ENCODE measurements around the gene DYNLT2B.
"Not testable (repeated sequence)": the region's sequence is repeated elsewhere in the genome, so short reads cannot be mapped to it uniquely, and the experiment has no call there.

The DYNLT2B gene

GRCh38 chr3:196323016-196323415 lies 5.0 kb upstream of the DYNLT2B start:
- peaks cover 0 to 2% of the 10 kb centered on the region in 2 donors for H3K9me3 ChIP-seq (replicated peaks in 1 of 2; ENCODE audit: control insufficient read depth in 2 of 2, insufficient read depth in 1 of 2, low read depth in 1 of 2, low read length in 2 of 2)

DNA sequence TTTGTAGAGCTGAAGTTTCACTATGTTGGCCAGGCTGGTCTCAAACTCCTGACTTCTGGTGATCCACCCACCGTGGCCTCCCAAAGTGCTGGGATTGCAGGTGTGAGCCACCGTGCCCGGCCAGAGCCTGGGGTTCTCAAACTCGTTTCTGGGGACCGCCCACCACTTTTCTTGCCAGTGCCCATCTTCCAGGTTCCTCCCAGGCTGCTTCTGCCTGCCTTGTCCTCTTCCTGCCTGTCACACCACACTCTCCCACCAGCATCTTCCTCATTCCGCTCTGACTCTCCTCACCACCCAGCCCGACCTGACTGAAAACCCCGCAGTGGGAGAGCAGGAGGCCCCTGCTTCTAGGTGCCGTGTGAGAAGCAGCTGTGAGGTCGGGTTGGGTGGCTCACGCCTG lies 3.1 kb upstream of the DYNLT2B start:
- Histone ChIP-seq H3K4me3 (ENCODE audit: low read length in 2 of 2) (no peak overlapping the region), H3K14ac (ENCODE audit: low read length) (no peak overlapping the region), H2AFZ (ENCODE audit: low read length) (no peak overlapping the region), H3K36me3 (replicated peaks in 1 of 2; ENCODE audit: control insufficient read depth in 2 of 2, insufficient read depth in 2 of 2, low read length in 2 of 2) (peaks cover 0 to 6% of the 10 kb centered on the region in 2 donors), H2AK5ac (ENCODE audit: low read depth, low read length) (no peak overlapping the region), H2BK12ac (ENCODE audit: low read length) (no peak overlapping the region), H2BK5ac (ENCODE audit: low read length) (no peak overlapping the region), H3K23ac (ENCODE audit: low read depth, low read length, poor library complexity) (no peak overlapping the region), H3K27ac (replicated peaks; ENCODE audit: low read length) (no peak overlapping the region), H3K4ac (ENCODE audit: low read length) (no peak overlapping the region), H3K27me3 (ENCODE audit: control insufficient read depth in 3 of 3, insufficient read depth in 3 of 3, low read depth in 1 of 3, low read length in 3 of 3) (no peaks in the 10 kb centered on the region), H2BK120ac (ENCODE audit: low read depth, low read length) (no peak overlapping the region), H3K4me2 (ENCODE audit: insufficient read depth, low read length, poor library complexity, severe bottlenecking) (no peak overlapping the region), H4K8ac (ENCODE audit: low read depth, low read length) (no peak overlapping the region), H3K9me3 (replicated peaks in 1 of 2; ENCODE audit: control insufficient read depth in 2 of 2, insufficient read depth in 1 of 2, low read depth in 1 of 2, low read length in 2 of 2) (peaks cover 0 to 2% of the 10 kb centered on the region in 2 donors), H3K9ac (ENCODE audit: low read depth, low read length, poor library complexity) (no peak overlapping the region), H3K79me1 (ENCODE audit: low read depth, low read length) (peaks cover 3% of the 10 kb centered on the region), H3K4me1 (ENCODE audit: control insufficient read depth in 2 of 2, insufficient read depth in 1 of 2, low read depth in 1 of 2, low read length in 2 of 2) (no peaks in the 10 kb centered on the region), H3K18ac (ENCODE audit: low read length) (no peak overlapping the region), H4K91ac (ENCODE audit: low read depth, low read length, poor library complexity) (no peak overlapping the region), H2BK15ac (ENCODE audit: low read length) (no peak overlapping the region)
- no peak for DNase-seq (ENCODE audit: low spot score)
- WGBS, 2 donors (ENCODE audit: extremely low coverage in 2 of 2, insufficient read length in 2 of 2, insufficient replicate concordance in 1 of 2) = no CpG with 5 or more reads among the region's 11 CpGs

More at GRCh38 chr3:196323016-196323415, 5.0 kb upstream of the DYNLT2B start:
- Histone ChIP-seq H3K23ac (ENCODE audit: low read depth, low read length, poor library complexity) (no peak overlapping the region), H2BK5ac (ENCODE audit: low read length) (no peak overlapping the region), H4K91ac (ENCODE audit: low read depth, low read length, poor library complexity) (no peak overlapping the region), H2AFZ (ENCODE audit: low read length) (no peak overlapping the region), H3K79me1 (ENCODE audit: low read depth, low read length) (no peaks in the 10 kb centered on the region), H3K27me3 (ENCODE audit: control insufficient read depth in 3 of 3, insufficient read depth in 3 of 3, low read depth in 1 of 3, low read length in 3 of 3) (no peaks in the 10 kb centered on the region), H2BK15ac (ENCODE audit: low read length) (no peak overlapping the region), H3K9ac (ENCODE audit: low read depth, low read length, poor library complexity) (no peak overlapping the region), H3K4me3 (ENCODE audit: low read length in 2 of 2) (no peak overlapping the region), H3K27ac (replicated peaks; ENCODE audit: low read length) (no peak overlapping the region), H3K4me2 (ENCODE audit: insufficient read depth, low read length, poor library complexity, severe bottlenecking) (no peak overlapping the region), H2BK12ac (ENCODE audit: low read length) (no peak overlapping the region), H3K14ac (ENCODE audit: low read length) (no peak overlapping the region), H3K4ac (ENCODE audit: low read length) (no peak overlapping the region), H2AK5ac (ENCODE audit: low read depth, low read length) (no peak overlapping the region), H2BK120ac (ENCODE audit: low read depth, low read length) (no peak overlapping the region), H3K18ac (ENCODE audit: low read length) (no peak overlapping the region), H3K4me1 (ENCODE audit: control insufficient read depth in 2 of 2, insufficient read depth in 1 of 2, low read depth in 1 of 2, low read length in 2 of 2) (peaks cover 3 to 4% of the 10 kb centered on the region in 2 donors), H4K8ac (ENCODE audit: low read depth, low read length) (no peak overlapping the region), H3K36me3 (replicated peaks in 1 of 2; ENCODE audit: control insufficient read depth in 2 of 2, insufficient read depth in 2 of 2, low read length in 2 of 2) (no peaks in the 10 kb centered on the region)
- DNase-seq (ENCODE audit: low spot score) = no peak
- no CpG with 5 or more reads among the region's 4 CpGs for WGBS, 2 donors (ENCODE audit: extremely low coverage in 2 of 2, insufficient read length in 2 of 2, insufficient replicate concordance in 1 of 2)

- Histone ChIP-seq H2AK5ac (ENCODE audit: low read depth, low read length) (no peak overlapping the region), H4K8ac (ENCODE audit: low read depth, low read length) (no peak overlapping the region), H4K91ac (ENCODE audit: low read depth, low read length, poor library complexity) (no peak overlapping the region), H2BK15ac (ENCODE audit: low read length) (no peak overlapping the region), H3K23ac (ENCODE audit: low read depth, low read length, poor library complexity) (no peak overlapping the region), H2BK5ac (ENCODE audit: low read length) (no peak overlapping the region), H3K4ac (ENCODE audit: low read length) (no peak overlapping the region), H3K79me1 (ENCODE audit: low read depth, low read length) (peaks cover 3% of the 10 kb centered on the region), H3K9me3 (replicated peaks in 1 of 2; ENCODE audit: control insufficient read depth in 2 of 2, insufficient read depth in 1 of 2, low read depth in 1 of 2, low read length in 2 of 2) (peaks cover 0 to 2% of the 10 kb centered on the region in 2 donors), H3K4me1 (ENCODE audit: control insufficient read depth in 2 of 2, insufficient read depth in 1 of 2, low read depth in 1 of 2, low read length in 2 of 2) (no peaks in the 10 kb centered on the region), H2BK12ac (ENCODE audit: low read length) (no peak overlapping the region), H3K27me3 (ENCODE audit: control insufficient read depth in 3 of 3, insufficient read depth in 3 of 3, low read depth in 1 of 3, low read length in 3 of 3) (no peaks in the 10 kb centered on the region), H3K27ac (replicated peaks; ENCODE audit: low read length) (no peak overlapping the region), H3K36me3 (replicated peaks in 1 of 2; ENCODE audit: control insufficient read depth in 2 of 2, insufficient read depth in 2 of 2, low read length in 2 of 2) (peaks cover 0 to 11% of the 10 kb centered on the region in 2 donors), H2BK120ac (ENCODE audit: low read depth, low read length) (no peak overlapping the region), H3K18ac (ENCODE audit: low read length) (no peak overlapping the region), H3K4me2 (ENCODE audit: insufficient read depth, low read length, poor library complexity, severe bottlenecking) (no peak overlapping the region), H2AFZ (ENCODE audit: low read length) (no peak overlapping the region), H3K4me3 (ENCODE audit: low read length in 2 of 2) (no peak overlapping the region), H3K9ac (ENCODE audit: low read depth, low read length, poor library complexity) (no peak overlapping the region), H3K14ac (ENCODE audit: low read length) (no peak overlapping the region)
- DNase-seq (ENCODE audit: low spot score) = no peak
- WGBS, 2 donors (ENCODE audit: extremely low coverage in 2 of 2, insufficient read length in 2 of 2, insufficient replicate concordance in 1 of 2) = no CpG with 5 or more reads among the region's 3 CpGs
These were observed 2.1 kb upstream of the DYNLT2B start for GRCh38 chr3:196320137-196320536.

GRCh38 chr3:196316799-196317686 lies 997 bp downstream of the DYNLT2B start:
- Histone ChIP-seq H3K9ac (ENCODE audit: low read depth, low read length, poor library complexity) (peak overlapping the region; percentile 83), H2BK5ac (ENCODE audit: low read length) (peak overlapping the region; percentile 1), H3K18ac (ENCODE audit: low read length) (peak overlapping the region; percentile 78), H3K14ac (ENCODE audit: low read length) (peak overlapping the region; percentile 99), H3K4me3 (ENCODE audit: low read length in 2 of 2) (peak overlapping the region; percentile 85 to 98), H3K27ac (replicated peaks; ENCODE audit: low read length) (peak overlapping the region; percentile 64), H4K91ac (ENCODE audit: low read depth, low read length, poor library complexity) (peak overlapping the region; percentile 81), H2AFZ (ENCODE audit: low read length) (peak overlapping the region; percentile 100), H3K4me2 (ENCODE audit: insufficient read depth, low read length, poor library complexity, severe bottlenecking) (peak overlapping the region; percentile 83), H2AK5ac (ENCODE audit: low read depth, low read length) (peak overlapping the region; percentile 84), H3K4ac (ENCODE audit: low read length) (peak overlapping the region; percentile 6), H3K36me3 (replicated peaks in 1 of 2; ENCODE audit: control insufficient read depth in 2 of 2, insufficient read depth in 2 of 2, low read length in 2 of 2) (peaks cover 5 to 29% of the 10 kb centered on the region in 2 donors)
- H3K79me1 ChIP-seq (ENCODE audit: low read depth, low read length); H2BK120ac ChIP-seq (ENCODE audit: low read depth, low read length); H2BK15ac ChIP-seq (ENCODE audit: low read length); H3K23ac ChIP-seq (ENCODE audit: low read depth, low read length, poor library complexity); H2BK12ac ChIP-seq (ENCODE audit: low read length); H3K27me3 ChIP-seq (ENCODE audit: control insufficient read depth in 3 of 3, insufficient read depth in 3 of 3, low read depth in 1 of 3, low read length in 3 of 3); H4K8ac ChIP-seq (ENCODE audit: low read depth, low read length); H3K4me1 ChIP-seq (ENCODE audit: control insufficient read depth in 2 of 2, insufficient read depth in 1 of 2, low read depth in 1 of 2, low read length in 2 of 2); H3K9me3 ChIP-seq (replicated peaks in 1 of 2; ENCODE audit: control insufficient read depth in 2 of 2, insufficient read depth in 1 of 2, low read depth in 1 of 2, low read length in 2 of 2); DNase-seq (ENCODE audit: low spot score): not testable (repeated sequence)
- WGBS, 2 donors (ENCODE audit: extremely low coverage in 2 of 2, insufficient read length in 2 of 2, insufficient replicate concordance in 1 of 2) = no CpG with 5 or more reads among the region's 17 CpGs
